Transverse colon (tissue), 4 donors: ENCODE results near the gene MCUR1.

Source experiments
- CTCF ChIP-seq, 5 experiments: fragments of 200-600 bp in 3 of 5; fragments of 450-650 bp in 2 of 5; sonication (generic) in 3 of 5; IDR thresholded peaks; 1 replicate in 2 of 5; 2 replicates in 3 of 5; pipeline ENCODE4 v1.5.1; 2016 to 2017; ENCODE audit warnings: antibody characterized with exemption in 5 of 5, inconsistent platforms in 3 of 5, mild to moderate bottlenecking in 2 of 5, moderate library complexity in 1 of 5
- EP300 ChIP-seq: sonication (generic); formaldehyde crosslinking; IDR thresholded peaks from one replicate; pipeline ENCODE4 v1.6.1; 2017; ENCODE audit warnings: antibody characterized with exemption, low read depth
- POLR2AphosphoS5 ChIP-seq, 3 donors: sonication (generic); formaldehyde crosslinking; IDR thresholded peaks; one replicate each; pipeline ENCODE4 v1.6.1; 2016; ENCODE audit warnings: antibody characterized with exemption in 3 of 3

GRCh38 chr6:13789746-13790145 lies 24.6 kb downstream of the MCUR1 start:
- TF ChIP-seq CTCF (IDR thresholded peaks at IDR 0.05), result no peak
- TF ChIP-seq EP300, result no peak
- no peak for TF ChIP-seq POLR2AphosphoS5 (IDR thresholded peaks at IDR 0.05)
